ENCODE data around the gene ITGB1.
"Not testable (repeated sequence)": the region's sequence is repeated elsewhere in the genome, so short reads cannot be mapped to it uniquely, and the experiment has no call there.

Gene ITGB1

DNA sequence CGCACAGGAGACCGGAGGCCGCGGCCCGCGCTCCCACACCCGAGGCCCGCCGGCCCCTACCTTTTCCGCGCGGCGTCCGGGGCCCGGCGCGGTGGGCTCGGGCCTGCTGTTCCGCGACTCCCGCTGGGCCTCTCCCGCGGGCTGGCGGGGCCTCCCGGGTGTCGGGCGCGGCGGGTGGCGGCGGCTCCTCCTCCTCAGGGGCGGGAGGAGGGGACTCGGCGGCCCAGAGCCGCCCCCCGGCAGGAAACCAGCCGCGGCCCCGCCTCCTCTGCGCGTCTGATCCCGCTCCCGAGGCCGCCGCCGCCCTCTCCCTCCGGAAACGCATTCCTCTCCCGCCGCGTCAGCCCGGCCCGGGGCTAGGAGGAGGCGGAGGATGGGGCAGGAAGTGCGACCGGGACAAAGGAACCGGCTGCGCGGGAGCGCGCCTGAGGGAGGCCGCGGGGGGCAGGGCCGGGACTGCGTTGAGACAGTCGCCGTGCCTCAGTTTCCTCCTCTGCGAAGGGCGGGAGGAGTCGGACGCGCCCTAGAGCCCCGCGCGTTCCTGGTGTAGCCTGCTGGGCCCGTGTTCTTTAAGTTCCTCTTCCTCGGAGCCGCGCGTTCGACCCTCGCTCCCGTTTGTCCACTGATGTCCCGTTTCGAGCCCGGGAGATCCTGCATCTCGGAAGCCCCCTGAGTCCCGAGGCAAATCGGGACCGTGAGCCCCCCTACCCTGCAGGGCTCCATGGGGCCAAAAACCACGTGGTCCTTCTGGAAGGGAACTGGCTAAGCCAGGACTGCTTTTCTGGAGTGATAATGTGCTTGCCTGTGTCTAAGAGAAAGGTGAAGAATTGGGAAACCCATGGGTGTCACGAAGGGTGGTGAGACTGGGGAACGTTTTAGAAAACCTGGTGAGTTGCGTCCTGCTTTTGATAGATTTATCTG lies at the start of gene ITGB1:
ITGB1 (minus strand) TSS at position 146 of the 921 bp plus-strand sequence. CDS start 22,672 bp downstream, outside the sequence.
- DNase-seq (ENCODE audit: low spot score), result peak; percentile 89

DNA sequence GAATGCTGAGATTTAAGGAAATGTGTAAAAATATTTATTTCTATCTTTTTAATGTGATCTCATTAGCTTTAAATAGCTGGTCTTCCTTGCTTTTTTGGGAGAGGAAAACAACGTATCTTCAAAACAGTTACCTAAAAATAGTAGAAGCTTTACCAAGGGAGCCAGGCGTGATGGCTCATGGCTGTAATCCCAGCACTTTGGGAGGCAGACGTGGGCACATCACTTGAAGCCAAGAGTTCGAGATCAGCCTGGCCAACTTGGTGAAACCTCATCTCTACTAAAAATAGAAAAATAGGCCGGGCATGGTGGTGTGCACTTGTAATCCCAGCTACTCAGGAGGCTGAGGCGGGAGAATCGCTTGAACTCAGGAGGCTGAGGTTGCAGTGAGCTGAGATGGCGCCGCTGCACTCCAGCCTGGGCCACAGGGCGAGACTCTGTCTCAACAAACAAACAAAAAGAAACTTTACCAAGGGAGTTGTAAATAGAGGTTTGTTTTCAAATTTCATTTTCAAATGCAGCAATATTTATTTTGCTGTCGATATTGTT lies 48.4 kb upstream of the ITGB1 start:
- no peak for DNase-seq (ENCODE audit: low spot score)

DNA sequence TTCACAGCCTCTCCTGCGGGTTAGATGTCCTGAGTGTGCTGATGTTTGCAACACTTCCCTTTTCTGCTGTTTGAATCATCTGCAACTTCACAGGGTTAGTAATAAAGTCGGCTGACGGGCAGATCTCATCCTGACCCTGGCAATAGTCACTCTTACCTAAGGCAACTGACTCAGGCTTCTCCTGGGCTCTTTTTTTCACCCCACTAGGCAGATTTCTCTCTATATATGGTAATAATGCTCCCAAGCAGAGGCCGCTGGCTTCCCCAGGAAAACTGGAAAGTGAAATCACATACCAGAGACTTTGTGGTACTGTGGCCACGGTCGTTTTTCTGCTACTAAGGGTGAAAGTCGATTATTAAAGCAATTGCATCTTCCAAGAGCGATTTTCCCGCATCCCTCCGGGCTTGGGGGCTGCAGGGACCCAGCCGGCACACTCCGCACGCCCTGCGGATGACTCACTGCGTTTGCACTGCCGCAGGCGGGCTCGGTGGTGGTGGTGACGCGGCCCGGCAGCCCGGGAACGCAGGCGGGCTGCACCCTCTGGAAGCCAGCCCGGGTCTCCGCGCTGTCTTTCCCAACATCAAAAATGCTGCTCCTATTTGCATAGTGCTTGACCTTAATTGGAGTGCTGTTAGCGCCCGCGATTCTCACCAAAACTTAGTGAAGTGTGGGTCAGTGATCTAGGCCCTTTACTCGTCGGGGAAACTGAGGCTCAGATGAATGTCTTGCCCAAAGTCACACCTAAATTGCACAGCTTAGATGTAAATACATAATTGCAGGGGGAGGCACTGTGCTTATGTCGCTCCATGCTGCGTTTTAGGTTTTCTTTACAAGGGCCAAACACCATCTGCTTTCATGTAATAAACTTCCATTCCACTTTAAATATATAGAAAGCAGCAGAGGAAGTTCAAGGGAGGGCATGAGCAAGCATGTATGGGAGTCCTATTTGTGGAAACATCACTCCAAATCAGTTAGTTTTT lies 47.6 kb upstream of the ITGB1 start:
- peak; percentile 59 for DNase-seq (ENCODE audit: low spot score)

DNA sequence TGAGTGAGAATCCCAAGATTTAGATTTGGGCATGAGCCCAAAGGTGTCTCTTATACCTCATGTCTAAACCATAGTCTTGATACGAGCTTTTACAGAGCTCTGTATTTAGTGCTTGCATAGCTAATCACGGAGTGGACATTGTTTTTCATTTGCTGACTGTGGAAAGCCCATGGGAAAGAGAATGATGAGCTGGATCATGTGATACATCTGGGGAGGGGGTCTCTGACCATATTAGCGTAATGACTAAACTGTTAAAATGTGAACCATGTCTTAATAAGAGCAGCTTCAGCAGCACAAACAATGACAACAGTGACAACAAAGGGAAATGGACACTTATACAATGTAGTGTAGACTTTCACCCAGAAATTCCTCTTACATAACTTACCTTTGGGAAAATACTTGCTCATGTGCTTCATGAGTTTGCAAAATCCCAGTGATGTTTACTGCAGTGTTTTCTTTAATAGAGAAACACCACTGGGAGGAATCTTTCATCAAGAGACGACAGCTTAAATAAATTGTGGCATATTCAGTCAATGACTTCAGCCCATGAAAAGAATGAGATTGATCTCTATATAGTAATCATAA lies 44.0 kb upstream of the ITGB1 start:
- peak; percentile 29 for DNase-seq (ENCODE audit: low spot score)

DNA sequence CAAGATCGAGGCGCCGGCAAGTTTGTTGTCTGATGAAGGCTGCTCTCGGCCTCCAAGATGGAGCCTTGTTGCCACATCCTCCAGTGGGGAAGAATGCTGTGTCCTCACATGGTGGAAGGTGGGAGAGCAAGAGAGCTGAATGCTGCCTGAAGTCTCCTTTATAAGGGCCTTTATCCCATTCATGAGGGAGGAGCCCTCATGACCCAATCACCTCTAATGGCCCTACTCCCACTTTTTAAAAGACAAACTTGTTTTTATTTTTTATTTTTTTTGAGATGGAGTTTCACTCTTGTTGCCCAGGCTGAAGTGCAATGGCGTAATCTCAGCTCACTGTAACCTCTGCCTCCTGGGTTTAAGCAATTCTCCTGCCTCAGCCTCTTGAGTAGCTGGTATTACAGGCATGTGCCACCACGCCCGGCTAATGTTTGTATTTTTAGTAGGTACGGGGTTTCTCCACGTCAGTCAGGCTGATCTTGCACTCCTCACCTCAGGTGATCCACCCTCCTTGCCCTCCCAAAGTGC lies 40.1 kb upstream of the ITGB1 start:
- DNase-seq (ENCODE audit: low spot score), result not testable (repeated sequence)

DNA sequence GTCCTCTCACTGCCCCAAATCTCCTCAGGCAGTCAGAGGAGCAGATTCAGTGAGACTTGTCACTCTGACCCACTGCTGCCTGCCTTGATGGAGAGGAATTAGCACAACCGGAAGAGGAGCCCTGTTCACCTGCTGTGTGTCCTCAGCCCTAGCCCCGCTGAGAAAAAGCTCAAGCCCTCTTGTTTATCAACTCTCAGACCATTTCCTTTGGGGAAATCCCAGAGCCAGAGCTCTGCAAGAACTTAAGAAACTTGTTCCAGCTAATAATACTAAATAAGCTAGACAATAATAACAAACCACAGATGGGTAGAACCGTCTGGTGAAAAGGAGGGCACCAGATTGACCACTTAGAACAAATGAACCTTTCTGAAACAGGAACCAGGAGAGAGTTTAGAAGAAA lies 37.7 kb upstream of the ITGB1 start:
- DNase-seq (ENCODE audit: low spot score), result peak; percentile 23

DNA sequence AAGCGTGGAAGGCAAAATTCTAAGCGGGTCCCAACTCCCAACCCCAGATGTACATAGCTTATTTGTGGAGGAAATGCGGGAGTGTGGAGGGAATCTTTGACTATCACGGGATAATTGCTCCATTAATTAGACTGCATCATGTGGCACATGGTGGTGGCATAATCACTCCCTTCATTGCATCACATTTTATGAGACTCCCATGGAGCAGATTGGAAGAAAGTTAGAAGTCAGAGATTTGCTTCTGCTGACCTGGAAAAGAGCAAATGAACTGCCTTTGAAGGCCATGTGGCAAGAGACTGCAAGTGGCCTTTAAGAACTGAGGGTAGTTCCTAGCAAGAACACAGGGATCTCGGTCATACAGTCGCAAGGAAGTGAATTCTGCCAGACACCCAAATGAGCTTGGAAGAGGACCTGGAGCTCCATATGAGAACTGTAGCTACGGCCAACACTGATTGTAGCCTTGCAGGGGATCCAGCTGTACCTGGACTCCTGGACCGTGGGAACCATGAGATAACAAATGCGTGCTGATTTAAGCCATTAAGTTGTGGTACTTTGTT lies 37.1 kb upstream of the ITGB1 start:
- DNase-seq (ENCODE audit: low spot score), result no peak

DNA sequence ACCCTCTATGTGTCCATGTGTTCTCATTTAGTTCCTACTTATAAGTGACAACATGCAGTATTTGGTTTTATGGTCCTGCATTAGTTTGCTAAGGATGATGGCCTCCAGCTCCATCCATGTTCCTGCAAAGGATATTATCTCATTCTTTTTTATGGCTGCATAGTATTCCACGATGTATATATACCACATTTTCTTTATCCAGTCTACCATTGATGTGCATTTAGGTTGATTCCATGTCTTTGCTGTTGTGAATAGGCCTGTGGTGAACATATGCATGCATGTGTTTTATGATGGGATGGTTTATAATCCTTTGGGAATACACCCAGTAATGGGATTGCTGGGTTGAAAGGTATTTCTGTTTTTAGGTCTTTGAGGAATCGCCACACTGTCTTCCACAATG lies 36.6 kb upstream of the ITGB1 start:
- DNase-seq (ENCODE audit: low spot score), result not testable (repeated sequence)

DNA sequence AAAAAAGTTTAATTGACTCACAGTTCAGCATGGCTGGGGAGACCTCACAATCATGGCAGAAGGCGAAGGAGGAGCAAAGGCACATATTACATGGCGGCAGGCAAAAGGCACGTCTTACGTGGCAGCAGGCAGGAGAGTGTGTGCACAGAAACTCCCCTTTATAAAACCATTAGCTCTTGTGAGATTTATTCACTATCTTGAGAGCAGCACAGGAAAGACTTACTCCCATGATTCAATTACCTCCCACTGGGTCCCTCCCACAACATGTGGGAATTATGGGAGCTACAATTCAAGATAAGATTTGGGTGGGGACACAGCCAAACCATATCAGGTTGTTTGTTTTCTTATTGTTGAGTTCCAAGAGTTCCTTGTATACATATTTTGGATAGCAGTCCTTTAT lies 34.3 kb upstream of the ITGB1 start:
- DNase-seq (ENCODE audit: low spot score), result not testable (repeated sequence)

DNA sequence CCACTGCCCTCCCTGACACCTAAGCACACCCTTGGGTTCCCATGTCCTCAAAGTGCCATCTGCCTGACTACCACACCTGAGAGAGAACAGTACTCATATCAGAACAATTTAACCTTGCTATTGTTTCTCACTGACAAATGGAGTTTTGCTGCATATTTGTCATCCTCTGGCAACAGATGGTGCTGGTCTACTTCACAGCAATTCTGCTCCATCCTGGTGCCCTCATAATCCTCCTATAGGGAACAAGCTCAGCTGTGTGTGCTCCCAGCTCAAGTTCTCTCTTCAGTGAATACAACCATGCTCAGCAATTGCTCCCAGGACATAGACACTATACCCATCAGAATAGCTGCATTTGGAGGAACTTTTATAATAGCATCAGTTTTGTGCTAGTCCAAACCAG lies 32.8 kb upstream of the ITGB1 start:
- DNase-seq (ENCODE audit: low spot score), result no peak

DNA sequence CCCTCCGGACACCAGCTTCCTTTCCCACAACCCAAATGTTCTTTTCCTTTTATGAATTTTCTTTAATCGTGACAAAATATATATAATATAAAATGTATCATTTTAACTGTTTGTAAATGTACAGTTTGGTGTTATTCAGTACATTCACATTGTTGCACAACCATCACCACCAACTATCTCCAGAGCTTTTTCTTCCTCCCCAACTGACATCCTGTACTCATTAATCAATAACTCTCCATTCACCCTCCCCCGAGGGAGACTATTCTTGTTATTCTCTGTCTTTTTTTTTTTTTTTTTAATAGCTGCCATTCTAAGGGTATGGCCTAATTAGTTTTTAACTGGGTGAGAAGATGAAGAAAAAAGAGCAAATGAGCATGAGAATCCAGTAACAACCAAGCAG lies 30.6 kb upstream of the ITGB1 start:
- no peak for DNase-seq (ENCODE audit: low spot score)

DNA sequence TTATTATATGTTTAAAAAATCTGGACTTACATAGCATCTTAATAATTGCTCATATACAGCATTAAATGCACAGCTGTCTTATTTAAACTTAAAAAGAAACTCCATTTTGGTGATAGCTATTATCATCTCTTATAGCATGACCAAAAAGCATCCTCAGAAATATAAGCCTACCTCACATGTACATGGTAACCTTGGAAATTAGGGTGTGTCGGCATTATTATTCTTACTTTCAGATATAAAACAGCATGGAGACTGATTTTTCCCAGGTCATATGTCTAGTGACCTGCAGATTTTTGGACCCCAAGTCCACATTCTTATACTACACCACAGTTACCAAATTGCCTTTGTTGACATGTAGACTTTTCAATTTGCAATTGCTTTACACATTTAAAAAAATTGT lies 29.1 kb upstream of the ITGB1 start:
- DNase-seq (ENCODE audit: low spot score), result no peak

DNA sequence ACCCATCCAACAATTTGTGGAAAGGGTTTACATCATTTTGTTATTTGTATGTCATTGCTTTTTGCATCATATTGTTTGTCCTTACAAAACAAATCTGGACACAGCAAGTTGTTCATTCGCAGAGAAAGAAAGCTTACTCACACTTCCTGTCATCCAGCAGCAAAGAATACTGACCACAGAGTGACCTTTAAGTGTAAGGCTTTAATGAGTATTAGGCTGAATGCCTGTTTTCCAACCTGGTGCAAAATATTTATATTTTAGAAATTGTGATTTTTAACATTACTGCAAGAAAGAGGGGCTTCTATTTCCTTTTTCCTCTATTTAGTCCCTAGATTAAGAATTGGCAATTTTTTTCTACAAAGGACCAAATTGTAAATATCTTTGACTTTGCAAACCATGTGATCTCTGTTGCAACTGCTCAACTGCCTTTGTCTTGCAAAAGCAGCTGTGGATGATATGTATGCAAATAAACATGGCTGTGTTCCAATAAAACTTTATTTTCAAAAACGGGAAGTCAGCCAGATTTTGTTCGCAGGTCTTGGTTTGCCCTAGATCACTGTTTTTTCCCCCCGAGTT lies 27.8 kb upstream of the ITGB1 start:
- no peak for DNase-seq (ENCODE audit: low spot score)

DNA sequence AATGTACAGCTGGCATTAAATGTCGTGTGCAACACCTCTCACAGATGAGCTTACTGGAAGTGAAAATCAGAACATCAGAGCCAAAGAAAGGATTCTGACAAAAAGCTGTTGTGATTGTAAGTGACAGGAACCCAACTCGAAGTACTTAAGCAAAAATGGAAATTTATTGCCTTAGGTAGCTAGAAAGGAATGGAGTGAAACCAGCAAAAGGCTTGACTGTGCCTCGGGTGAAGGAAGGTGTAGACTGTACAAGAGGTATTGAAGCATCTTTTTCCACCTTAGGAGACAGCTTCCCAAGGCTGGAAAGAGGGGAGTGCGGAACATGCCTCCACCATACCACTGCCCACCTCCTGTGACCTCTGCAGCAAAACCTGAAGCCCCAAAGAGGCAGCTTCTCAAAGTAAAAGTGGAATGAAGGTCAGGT lies 27.3 kb upstream of the ITGB1 start:
- no peak for DNase-seq (ENCODE audit: low spot score)

DNA sequence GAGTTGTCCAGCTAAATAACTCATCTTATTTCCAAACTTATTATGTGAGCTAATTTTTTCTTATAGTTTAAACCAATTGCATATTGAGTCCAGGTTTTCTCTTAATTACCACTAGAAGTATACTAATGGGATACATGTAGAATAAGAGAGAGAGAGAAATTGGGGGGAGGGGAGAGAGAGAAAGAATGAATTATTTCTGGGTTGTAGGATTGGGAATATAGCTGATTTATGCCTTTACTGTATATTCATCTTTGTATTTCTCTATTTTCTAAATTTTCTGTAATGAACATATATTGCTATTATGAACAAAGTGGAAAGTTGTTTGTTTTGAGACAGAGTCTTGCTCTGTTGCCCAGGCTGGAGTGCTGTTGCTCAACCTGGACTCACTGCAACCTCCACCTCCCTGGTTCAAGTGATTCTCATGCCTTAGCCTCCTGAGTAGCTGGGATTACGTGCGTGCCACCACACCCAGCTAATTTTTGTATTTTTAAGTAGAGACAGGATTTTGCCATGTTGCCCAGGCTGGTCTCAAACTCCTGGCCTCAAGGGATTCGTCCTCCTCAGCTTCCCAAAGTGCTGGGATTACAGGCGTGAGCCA lies 26.1 kb upstream of the ITGB1 start:
- no peak for DNase-seq (ENCODE audit: low spot score)

DNA sequence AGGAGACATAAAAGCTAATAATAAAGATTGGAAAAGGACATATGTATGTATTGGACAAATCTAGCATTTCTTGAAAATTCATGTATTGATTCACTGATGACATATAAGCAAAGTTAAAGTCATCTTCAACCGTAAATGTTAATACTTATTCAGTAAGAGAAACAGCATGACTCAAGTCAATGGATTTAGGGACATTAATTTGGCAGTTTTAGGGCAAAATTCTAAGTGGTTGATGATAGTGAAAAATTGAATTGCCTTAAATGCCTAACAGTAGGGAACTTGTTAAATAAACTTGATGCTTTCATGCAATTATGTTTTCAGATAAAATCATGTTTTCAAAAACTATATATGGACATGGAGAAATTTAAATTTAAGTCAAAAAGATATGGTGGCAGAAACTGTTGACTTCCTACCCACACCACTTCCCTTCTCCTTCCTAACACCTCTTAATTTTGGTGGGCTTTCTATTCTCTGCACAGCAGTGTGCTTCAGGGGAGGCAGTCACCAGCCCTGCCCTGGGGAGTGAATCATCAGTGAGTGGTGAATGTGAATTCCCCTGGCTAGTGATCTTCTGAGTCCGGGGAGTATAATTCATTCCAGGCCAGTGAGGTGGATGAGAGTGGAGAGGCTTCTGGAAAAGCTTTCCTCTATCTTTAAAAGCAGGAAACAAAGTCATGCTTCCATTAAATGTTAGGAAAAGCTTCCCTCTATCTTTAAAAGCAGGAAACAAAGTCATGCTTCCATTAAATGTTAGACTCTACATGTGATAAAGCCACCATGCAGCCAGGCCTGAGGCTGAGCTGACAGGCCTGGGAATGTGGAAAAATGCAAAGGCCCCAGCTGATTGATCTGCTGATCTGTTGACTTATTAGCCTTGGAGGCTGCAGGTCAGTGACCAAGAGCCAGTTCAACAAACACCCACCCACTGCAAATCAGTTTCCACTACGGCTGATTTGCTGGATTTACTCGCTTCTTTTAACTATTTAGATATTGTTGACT lies 25.2 kb upstream of the ITGB1 start:
- peak; percentile 78 for DNase-seq (ENCODE audit: low spot score)

DNA sequence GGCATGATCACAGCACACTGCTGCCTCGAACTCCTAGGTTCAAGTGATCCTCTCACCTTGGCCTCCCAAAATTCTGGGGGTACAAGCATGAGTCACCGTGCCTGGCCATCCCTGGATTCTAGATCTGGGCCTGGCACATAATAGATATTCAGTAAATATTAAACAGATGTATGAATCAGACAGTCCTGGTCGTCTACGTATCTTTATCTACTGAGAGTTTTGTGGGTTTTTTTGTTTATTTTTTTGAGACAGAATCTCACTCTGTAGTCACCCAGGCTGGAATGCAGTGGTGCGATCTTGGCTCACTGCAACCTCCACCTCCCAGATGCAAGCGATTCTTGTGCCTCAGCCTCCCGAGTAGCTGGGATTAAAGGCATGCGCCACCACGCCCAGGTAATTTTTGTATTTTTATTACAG lies 24.3 kb upstream of the ITGB1 start:
- no peak for DNase-seq (ENCODE audit: low spot score)

DNA sequence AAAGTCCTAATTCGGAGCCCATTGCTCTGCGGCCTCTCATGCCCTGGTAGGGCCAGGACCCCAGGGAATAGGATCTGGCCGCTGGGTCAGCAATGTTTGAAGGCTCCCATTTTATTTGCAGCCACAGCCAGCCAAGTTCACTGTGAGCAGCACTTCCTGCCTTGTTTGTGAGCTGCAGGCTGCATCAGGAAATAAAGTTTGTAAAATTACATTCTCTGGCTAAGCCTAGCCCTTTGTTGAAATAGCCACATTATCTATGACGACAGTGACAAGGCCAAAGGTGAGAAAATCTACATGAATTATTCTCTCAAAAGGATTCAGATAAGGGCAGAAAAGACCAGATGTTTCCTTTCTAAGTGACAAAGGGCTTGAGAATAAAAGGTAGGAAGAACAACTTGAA lies 23.7 kb upstream of the ITGB1 start:
- peak; percentile 31 for DNase-seq (ENCODE audit: low spot score)

Measured in cerebellar cortex (tissue), 1 donor.